OCI-LY7 (cell line): Measurements from ENCODE around the gene NOD2.

Experiments used
- CTCF ChIP-seq: fragments of 200-600 bp; sonication (generic); conservative IDR thresholded peaks from 2 replicates; pipeline ENCODE4 v1.5.1; 2014; ENCODE audit warnings: mild to moderate bottlenecking, antibody characterized with exemption, low read length, moderate library complexity, mixed read lengths
- EZH2phosphoT487 ChIP-seq: fragments of 200-600 bp; sonication (generic); IDR thresholded peaks from 2 replicates; pipeline ENCODE4 v1.6.1; 2018; ENCODE audit warnings: low read depth, borderline replicate concordance, mild to moderate bottlenecking, mixed run types, antibody characterized with exemption, low read length, moderate library complexity, mixed read lengths

GRCh38 chr16:50745940-50746339, 52.5 kb downstream of the NOD2 start:
- no peak for TF ChIP-seq CTCF
- no peak for TF ChIP-seq EZH2phosphoT487
